ENCODE measurements around the gene ROR1. TPM values are rescaled to one million over a fixed set of nuclear protein-coding genes. Genes with fewer than 3 reads are reported as not detected.

The ROR1 gene
- total RNA-seq, 4 donors from 2014 or later = 0.73 to 2.6 (median 1.4) TPM

DNA sequence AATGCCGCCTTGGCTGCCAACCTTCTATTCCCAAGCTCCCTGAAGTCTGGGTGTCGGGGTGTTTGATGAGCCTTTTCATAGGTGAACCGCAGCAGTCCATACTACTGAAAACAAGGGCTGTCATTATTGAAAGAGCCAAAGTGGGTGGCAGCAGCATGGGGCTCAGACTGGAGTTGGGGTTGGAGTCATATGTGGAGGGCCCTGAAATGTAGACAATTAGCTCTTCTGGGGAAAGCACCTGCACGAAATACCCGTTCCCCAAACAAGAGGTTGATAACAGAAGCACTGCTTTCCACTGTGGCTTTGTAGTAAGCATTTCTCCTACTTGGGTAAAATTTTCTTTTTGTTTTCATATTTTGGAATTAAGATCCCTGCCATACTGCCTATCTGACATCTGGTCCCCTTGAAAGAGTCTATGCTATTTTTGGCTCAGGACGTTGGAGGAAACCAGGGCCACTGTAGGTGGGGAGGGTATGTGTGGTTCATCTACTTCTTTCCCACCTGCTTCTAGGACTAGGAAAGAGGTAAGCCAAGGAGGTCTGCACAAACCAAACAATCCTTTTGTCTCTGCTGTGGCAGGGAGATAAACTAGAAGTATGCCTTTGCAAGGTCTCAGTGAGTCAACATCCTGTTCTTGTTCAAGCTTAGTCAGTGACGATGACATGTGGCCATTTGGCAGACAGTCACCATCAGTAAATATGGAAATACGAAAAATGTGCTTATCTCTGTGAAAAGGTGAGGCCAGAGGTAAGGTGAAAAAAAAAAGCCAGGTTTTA lies 232.6 kb downstream of the ROR1 start:
- 57 to 67% methylated on average over 8 of the region's 8 CpGs for WGBS, 2 donors
- Histone ChIP-seq H3K4me1 (peaks cover 0 to 7% of the 10 kb centered on the region in 2 donors), H3K9me3 (no peaks in the 10 kb centered on the region), H3K27me3 (no peaks in the 10 kb centered on the region), H3K4me3 (replicated peaks in 1 of 3) (no peak overlapping the region), H3K36me3 (no peaks in the 10 kb centered on the region), H3K27ac (no peak overlapping the region)
- no peak for DNase-seq
- intact Hi-C loops (cut with DNase I) = no loop called here
- TF ChIP-seq POLR2A (IDR thresholded peaks at IDR 0.05) = no peak
- TF ChIP-seq, protein P1, sequence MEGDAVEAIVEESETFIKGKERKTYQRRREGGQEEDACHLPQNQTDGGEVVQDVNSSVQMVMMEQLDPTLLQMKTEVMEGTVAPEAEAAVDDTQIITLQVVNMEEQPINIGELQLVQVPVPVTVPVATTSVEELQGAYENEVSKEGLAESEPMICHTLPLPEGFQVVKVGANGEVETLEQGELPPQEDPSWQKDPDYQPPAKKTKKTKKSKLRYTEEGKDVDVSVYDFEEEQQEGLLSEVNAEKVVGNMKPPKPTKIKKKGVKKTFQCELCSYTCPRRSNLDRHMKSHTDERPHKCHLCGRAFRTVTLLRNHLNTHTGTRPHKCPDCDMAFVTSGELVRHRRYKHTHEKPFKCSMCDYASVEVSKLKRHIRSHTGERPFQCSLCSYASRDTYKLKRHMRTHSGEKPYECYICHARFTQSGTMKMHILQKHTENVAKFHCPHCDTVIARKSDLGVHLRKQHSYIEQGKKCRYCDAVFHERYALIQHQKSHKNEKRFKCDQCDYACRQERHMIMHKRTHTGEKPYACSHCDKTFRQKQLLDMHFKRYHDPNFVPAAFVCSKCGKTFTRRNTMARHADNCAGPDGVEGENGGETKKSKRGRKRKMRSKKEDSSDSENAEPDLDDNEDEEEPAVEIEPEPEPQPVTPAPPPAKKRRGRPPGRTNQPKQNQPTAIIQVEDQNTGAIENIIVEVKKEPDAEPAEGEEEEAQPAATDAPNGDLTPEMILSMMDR (IDR thresholded peaks at IDR 0.05) = no peak

DNA sequence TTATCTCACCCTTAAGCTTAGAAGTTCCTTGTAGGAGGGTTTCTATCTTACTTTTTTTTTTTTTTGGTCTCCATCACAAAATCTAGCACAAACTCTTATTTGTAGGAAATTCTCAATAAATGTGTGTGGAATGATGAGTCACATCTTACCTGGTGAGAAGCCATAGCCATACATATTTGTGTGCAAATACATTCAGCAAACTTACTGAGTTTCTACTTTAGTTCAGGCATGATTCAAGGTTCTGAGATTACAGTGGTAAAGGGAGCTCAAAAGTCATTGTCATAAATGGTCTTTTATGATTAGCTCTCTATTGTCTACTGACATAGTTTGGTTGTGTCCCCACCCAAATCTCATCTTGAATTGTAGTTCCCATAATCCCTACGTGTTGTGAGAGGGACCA lies 236.5 kb downstream of the ROR1 start:
- no peak for TF ChIP-seq POLR2A (IDR thresholded peaks at IDR 0.05)
- TF ChIP-seq, protein P1 (IDR thresholded peaks at IDR 0.05) = no peak
- 71 to 94% methylated on average over 1 of the region's 1 CpG for WGBS, 2 donors
- Histone ChIP-seq H3K27ac (no peak overlapping the region), H3K36me3 (no peaks in the 10 kb centered on the region), H3K27me3 (no peaks in the 10 kb centered on the region), H3K4me3 (replicated peaks in 1 of 3) (no peak overlapping the region), H3K4me1 (peaks cover 0 to 7% of the 10 kb centered on the region in 2 donors), H3K9me3 (no peaks in the 10 kb centered on the region)
- DNase-seq = no peak
- intact Hi-C loops (cut with DNase I) = no loop called here

DNA sequence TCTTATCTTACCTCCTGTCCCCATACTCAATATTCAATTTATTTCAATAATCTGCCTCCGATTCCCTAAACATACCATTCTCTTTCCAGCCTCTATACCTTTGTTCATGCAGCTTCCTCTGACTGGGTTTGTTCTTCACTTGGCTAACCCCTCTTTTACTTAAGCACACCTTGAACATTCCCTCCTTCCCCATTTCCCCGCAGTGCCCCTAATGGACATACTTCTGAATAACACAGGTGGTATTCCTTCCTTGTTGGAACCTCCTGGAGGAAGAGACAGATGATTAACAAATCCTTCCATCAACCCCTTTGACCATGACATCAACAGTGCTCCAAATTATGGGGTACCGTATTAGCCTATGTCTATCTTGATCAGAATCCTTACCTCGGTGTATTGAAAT lies 239.6 kb downstream of the ROR1 start:
- 84 to 86% methylated on average over 4 of the region's 4 CpGs for WGBS, 2 donors
- no peaks in the 10 kb centered on the region for H3K27me3 ChIP-seq
- no peak for DNase-seq
- H3K4me1 ChIP-seq = no peaks in the 10 kb centered on the region
- H3K4me3 ChIP-seq (replicated peaks in 1 of 3) = no peak overlapping the region
- no peaks in the 10 kb centered on the region for H3K9me3 ChIP-seq
- TF ChIP-seq, protein P1 (IDR thresholded peaks at IDR 0.05) = no peak
- TF ChIP-seq POLR2A (IDR thresholded peaks at IDR 0.05) = no peak
- H3K27ac ChIP-seq = no peak overlapping the region
- no peaks in the 10 kb centered on the region for H3K36me3 ChIP-seq
- intact Hi-C loops (cut with DNase I) = no loop called here

DNA sequence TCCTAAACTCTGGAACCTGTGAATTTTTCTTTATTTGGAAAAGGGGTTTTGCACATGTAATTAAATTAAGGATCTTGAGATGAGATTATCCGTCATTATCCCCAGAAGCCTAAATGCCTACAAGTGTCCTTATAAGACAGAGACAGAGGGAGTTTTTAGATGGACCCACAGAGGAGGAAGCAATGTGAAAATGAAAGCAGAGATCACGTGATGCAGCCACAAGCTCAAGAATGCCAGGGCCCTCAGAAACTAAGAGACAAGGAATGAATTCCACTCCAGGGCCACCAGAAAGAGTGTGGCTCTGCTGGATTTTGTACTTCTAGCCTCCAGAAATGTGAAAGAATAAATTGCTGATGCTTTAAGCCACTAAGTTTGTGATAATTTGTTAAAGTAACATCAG lies 246.0 kb downstream of the ROR1 start:
- no peaks in the 10 kb centered on the region for H3K9me3 ChIP-seq
- no peak overlapping the region for H3K4me3 ChIP-seq (replicated peaks in 1 of 3)
- no peaks in the 10 kb centered on the region for H3K27me3 ChIP-seq
- no peaks in the 10 kb centered on the region for H3K4me1 ChIP-seq
- 49 to 55% methylated on average over 2 of the region's 2 CpGs for WGBS, 2 donors
- H3K27ac ChIP-seq = no peak overlapping the region
- DNase-seq = peak in 1 of 2 donors; percentile 21
- TF ChIP-seq POLR2A (IDR thresholded peaks at IDR 0.05) = no peak
- TF ChIP-seq, protein P1 (IDR thresholded peaks at IDR 0.05) = no peak
- no peaks in the 10 kb centered on the region for H3K36me3 ChIP-seq
- intact Hi-C loops (cut with DNase I) = no loop called here

DNA sequence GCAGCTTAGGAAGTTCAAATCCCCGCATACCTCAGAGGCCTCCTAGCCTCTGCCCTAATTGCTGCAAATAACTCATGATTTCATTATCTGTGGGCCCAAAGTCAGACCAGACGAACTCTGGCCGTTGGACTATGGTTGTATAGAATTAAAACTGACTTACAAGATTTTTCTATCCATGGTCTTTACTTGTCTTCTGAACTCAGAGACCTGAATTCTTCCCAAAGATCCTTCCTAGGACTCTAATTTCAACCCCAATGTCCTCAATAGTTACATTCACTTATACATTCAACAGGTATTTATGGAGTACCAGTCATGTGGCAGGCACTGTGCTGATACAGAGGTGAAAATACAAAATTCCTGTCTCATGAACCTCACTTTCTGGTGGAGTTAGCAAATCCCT lies 247.2 kb downstream of the ROR1 start:
- H3K4me3 ChIP-seq (replicated peaks in 1 of 3) = no peak overlapping the region
- DNase-seq = no peak
- TF ChIP-seq, protein P1 (IDR thresholded peaks at IDR 0.05) = no peak
- no peak for TF ChIP-seq POLR2A (IDR thresholded peaks at IDR 0.05)
- no peaks in the 10 kb centered on the region for H3K9me3 ChIP-seq
- H3K27me3 ChIP-seq = no peaks in the 10 kb centered on the region
- H3K27ac ChIP-seq = no peak overlapping the region
- intact Hi-C loops (cut with DNase I) = no loop called here
- WGBS, 2 donors = 84 to 89% methylated on average over 3 of the region's 3 CpGs
- no peaks in the 10 kb centered on the region for H3K4me1 ChIP-seq
- no peaks in the 10 kb centered on the region for H3K36me3 ChIP-seq

All from thyroid gland (tissue), 4 donors.